ENCODE measurements around the gene ARFRP1. TPM values are rescaled to one million over a fixed set of nuclear protein-coding genes. Genes with fewer than 3 reads are reported as not detected.

Gene ARFRP1
- total and polyA plus RNA-seq, 10 donors = 36.7 to 118 (median 67.3) TPM

DNA sequence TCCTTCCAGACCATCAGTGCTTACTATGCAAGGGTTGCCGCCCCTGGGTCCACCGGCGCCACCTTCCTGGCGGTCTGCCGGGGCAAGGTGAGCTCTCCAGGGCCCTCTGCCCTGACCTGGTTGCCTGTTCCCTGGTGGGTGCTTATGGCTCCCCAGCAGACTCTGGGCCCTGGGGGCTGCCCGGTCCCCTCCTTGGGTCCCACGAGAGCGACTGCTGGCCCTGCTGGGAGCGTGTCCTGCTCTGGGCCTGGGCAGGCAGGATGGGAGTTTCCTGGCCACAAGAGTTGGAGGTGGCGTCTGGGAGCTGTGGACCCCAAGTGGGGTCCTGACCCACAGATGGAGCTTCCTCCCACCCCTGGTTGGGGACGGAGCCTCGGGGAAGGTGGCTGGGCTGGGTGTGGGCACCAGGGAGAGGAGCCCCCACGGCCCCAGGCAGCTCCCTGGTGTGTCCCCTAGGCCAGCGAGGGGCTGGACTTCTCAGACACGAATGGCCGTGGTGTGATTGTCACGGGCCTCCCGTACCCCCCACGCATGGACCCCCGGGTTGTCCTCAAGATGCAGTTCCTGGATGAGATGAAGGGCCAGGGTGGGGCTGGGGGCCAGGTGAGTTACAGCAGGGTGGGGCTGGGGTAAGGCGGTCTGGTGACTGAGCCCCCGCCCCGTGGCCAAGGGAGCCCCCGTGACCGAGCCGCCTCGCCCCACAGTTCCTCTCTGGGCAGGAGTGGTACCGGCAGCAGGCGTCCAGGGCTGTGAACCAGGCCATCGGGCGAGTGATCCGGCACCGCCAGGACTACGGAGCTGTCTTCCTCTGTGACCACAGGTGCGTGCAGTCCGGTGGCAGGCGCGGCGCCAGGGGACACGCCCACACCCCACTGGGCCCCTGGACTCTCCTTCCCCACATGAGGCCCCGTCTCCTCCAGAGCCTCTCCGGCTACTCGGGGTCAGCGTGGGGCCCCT is 18.5 kb downstream of the ARFRP1 start:
- intact Hi-C loops (cut with DNase I; ENCODE audit: low total_unique reads) = no loop called here
- H3K27ac ChIP-seq = peak overlapping the region in 7 of 8 donors; percentile 85 to 90 (median 89)
- H3K4me1 ChIP-seq = peaks cover 15 to 88% (median 69%) of the 10 kb centered on the region in 6 donors
- no peaks in the 10 kb centered on the region for H3K9me3 ChIP-seq
- 80 to 95% (median 86%) methylated on average over 24 to 44 of the region's 44 CpGs for WGBS, 5 donors
- peaks cover 0 to 22% (median 5%) of the 10 kb centered on the region in 6 donors for H3K36me3 ChIP-seq
- DNase-seq = no peak
- no peak overlapping the region for H3K4me3 ChIP-seq
- TF ChIP-seq POLR2AphosphoS5 (IDR thresholded peaks at IDR 0.05) (peak in 2 of 3 donors; percentile 25 to 44), POLR2A (IDR thresholded peaks at IDR 0.05) (no peak)
- peaks cover 0 to 6% (median 0%) of the 10 kb centered on the region in 7 donors for H3K27me3 ChIP-seq (replicated peaks in 1 of 7)

DNA sequence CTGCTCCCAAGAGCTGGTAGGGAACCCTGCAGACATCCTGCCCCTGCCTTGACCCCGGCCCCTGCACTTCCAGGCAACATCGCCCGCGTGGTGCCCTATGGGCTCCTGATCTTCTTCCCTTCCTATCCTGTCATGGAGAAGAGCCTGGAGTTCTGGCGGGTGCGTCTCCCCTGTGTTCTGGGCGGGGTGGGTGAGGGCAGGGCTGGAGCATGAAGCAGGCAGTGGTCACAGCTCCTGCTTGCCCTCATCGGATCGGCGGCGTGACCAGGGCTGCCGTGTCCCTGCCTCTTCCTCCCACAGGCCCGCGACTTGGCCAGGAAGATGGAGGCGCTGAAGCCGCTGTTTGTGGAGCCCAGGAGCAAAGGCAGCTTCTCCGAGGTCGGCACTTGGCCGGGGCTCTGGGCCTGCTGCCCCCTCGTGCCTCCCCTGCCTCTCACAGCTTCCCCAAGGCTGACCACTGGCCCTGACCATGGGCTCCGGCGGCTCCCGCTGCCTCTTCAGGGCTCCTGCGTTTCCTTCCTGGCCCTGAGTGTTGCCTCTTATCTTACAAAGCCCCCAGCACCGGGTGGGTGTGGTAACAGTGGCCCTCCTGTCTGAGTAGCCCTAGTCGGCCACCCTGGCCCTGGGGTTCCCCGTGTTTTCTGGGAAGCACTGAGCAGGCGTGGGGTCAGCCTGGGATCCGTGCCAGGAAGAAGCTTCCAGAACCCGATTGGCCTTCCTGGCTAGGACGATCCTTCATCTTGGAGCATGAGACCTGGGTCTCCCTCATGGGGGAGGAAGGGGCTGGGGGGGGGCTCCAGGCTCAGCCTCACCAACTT is 19.3 kb downstream of the ARFRP1 start:
- peak; percentile 79 for DNase-seq
- intact Hi-C loops (cut with DNase I; ENCODE audit: low total_unique reads) = no loop called here
- TF ChIP-seq POLR2AphosphoS5 (IDR thresholded peaks at IDR 0.05) = peak; percentile 51 to 78 (median 70)
- TF ChIP-seq, protein P1, sequence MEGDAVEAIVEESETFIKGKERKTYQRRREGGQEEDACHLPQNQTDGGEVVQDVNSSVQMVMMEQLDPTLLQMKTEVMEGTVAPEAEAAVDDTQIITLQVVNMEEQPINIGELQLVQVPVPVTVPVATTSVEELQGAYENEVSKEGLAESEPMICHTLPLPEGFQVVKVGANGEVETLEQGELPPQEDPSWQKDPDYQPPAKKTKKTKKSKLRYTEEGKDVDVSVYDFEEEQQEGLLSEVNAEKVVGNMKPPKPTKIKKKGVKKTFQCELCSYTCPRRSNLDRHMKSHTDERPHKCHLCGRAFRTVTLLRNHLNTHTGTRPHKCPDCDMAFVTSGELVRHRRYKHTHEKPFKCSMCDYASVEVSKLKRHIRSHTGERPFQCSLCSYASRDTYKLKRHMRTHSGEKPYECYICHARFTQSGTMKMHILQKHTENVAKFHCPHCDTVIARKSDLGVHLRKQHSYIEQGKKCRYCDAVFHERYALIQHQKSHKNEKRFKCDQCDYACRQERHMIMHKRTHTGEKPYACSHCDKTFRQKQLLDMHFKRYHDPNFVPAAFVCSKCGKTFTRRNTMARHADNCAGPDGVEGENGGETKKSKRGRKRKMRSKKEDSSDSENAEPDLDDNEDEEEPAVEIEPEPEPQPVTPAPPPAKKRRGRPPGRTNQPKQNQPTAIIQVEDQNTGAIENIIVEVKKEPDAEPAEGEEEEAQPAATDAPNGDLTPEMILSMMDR (IDR thresholded peaks at IDR 0.05 in 8 of 11, conservative IDR thresholded peaks at IDR 0.05 in 3 of 11) = no peak
- H3K4me3 ChIP-seq = no peak overlapping the region
- peaks cover 0 to 15% (median 0%) of the 10 kb centered on the region in 6 donors for H3K36me3 ChIP-seq
- WGBS, 5 donors = 67 to 86% (median 75%) methylated on average over 25 to 31 of the region's 31 CpGs
- H3K9me3 ChIP-seq = no peaks in the 10 kb centered on the region
- H3K4me1 ChIP-seq = peaks cover 15 to 91% (median 72%) of the 10 kb centered on the region in 6 donors
- H3K27me3 ChIP-seq (replicated peaks in 1 of 7) = peaks cover 0 to 6% (median 0%) of the 10 kb centered on the region in 7 donors
- H3K27ac ChIP-seq = peak overlapping the region; percentile 65 to 90 (median 89)

DNA sequence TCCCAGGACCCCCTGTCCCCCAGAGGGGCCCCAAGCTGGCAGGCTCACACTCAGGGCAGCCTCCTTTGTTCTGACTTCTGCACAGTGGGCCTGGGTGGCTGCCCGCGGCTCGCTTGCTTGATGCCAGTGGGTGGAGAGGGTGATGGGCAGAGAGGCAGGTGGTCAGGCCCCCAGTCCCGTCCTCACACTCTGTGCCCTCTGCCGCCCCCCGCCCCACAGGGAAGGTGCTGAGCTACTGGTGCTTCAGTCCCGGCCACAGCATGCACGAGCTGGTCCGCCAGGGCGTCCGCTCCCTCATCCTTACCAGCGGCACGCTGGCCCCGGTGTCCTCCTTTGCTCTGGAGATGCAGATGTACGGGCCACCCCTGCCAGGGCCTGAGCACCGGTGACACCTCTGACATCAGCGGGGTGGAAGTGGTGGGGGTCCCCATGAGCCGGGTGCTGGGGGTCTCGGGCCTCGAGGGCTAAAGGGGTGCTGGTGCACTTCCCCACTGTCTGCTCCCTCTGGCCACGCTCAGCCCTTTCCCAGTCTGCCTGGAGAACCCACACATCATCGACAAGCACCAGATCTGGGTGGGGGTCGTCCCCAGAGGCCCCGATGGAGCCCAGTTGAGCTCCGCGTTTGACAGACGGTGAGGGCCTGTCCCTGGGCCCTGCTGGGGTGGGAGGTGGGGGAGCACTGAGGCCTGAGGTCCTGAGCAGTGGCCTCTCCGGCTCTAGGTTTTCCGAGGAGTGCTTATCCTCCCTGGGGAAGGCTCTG is 20.2 kb downstream of the ARFRP1 start:
- intact Hi-C loops (cut with DNase I; ENCODE audit: low total_unique reads) = no loop called here
- Histone ChIP-seq H3K27me3 (replicated peaks in 1 of 7) (peaks cover 0 to 6% (median 0%) of the 10 kb centered on the region in 7 donors), H3K9me3 (no peaks in the 10 kb centered on the region), H3K4me1 (peaks cover 17 to 94% (median 78%) of the 10 kb centered on the region in 6 donors), H3K27ac (peak overlapping the region; percentile 65 to 90 (median 89)), H3K36me3 (peaks cover 0 to 11% (median 0%) of the 10 kb centered on the region in 6 donors), H3K4me3 (no peak overlapping the region)
- WGBS, 5 donors = 83 to 89% (median 87%) methylated on average over 14 to 29 of the region's 29 CpGs
- peak; percentile 76 for DNase-seq
- TF ChIP-seq POLR2A (IDR thresholded peaks at IDR 0.05) = no peak
- TF ChIP-seq, protein P1 (IDR thresholded peaks at IDR 0.05 in 8 of 11, conservative IDR thresholded peaks at IDR 0.05 in 3 of 11) = no peak
- no peak for TF ChIP-seq POLR2AphosphoS5 (IDR thresholded peaks at IDR 0.05)

Data from spleen (tissue), 11 donors.